ENCODE data around the gene CLCC1. TPM values are rescaled to one million over a fixed set of nuclear protein-coding genes. Genes with fewer than 3 reads are reported as not detected.
A peak's percentile ranks its signal among the peaks of the same experiment; 100 is the strongest.

Gene CLCC1
- total and polyA plus RNA-seq, 9 donors = 30.9 to 43.1 (median 34.2) TPM

DNA sequence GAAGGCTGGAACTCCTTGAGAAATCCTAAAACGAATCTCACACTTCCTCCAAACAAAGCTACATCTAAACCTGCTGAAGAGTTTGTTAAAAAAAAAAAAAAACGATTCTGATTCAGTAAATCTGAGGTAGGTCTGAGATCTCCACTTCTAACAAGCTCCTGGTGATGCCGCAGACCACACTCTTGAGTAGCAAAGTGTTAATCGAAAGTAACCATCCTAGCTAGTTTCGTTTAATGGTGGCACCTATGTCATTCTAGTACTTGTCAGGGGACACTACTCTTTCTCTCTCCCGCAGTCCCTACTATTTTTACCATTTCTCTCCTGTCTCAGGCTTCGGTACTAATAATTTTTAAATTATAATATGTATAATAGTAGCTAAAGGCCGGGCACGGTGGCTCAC, 2.1 kb downstream of the CLCC1 start:
- 100% methylated on average over 1 of the region's 9 CpGs for WGBS (ENCODE audit: insufficient coverage)
- H3K4me3 ChIP-seq (ENCODE audit: low read length) = no peak overlapping the region
- DNase-seq = no peak
- no peaks in the 10 kb centered on the region for H3K9me3 ChIP-seq (replicated peaks; ENCODE audit: control insufficient read depth, low read depth, low read length)
- no peaks in the 10 kb centered on the region for H3K36me3 ChIP-seq (ENCODE audit: control insufficient read depth, insufficient read depth, low read length)
- H3K4me1 ChIP-seq (ENCODE audit: control insufficient read depth, insufficient read depth, low read length) = peaks cover 12% of the 10 kb centered on the region
- H3K27ac ChIP-seq (ENCODE audit: low read length) = no peak overlapping the region
- no peaks in the 10 kb centered on the region for H3K27me3 ChIP-seq (ENCODE audit: control insufficient read depth, insufficient read depth, low read length)

DNA sequence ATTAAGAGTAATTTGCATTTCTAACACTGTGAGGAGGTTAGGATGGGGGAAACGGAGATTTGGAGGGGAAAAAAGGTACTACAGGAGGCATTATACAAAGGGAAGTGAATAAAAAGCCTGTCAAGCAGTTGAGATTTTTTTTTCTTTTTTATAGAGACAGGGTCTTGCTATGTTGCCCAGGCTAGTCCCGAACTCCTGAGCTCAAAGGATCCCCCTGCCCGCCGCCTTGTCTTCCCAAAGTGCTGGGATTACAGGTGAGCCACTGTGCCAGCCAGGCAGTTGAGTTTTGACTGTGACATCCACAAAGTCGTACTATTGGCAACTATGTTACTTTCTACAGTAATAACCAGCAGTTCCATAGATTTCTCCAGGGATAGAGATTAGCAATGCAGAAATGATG, 2.6 kb downstream of the CLCC1 start:
- H3K9me3 ChIP-seq (replicated peaks; ENCODE audit: control insufficient read depth, low read depth, low read length) = no peaks in the 10 kb centered on the region
- DNase-seq = no peak
- no peaks in the 10 kb centered on the region for H3K27me3 ChIP-seq (ENCODE audit: control insufficient read depth, insufficient read depth, low read length)
- no peaks in the 10 kb centered on the region for H3K36me3 ChIP-seq (ENCODE audit: control insufficient read depth, insufficient read depth, low read length)
- peaks cover 14% of the 10 kb centered on the region for H3K4me1 ChIP-seq (ENCODE audit: control insufficient read depth, insufficient read depth, low read length)
- no peak overlapping the region for H3K4me3 ChIP-seq (ENCODE audit: low read length)
- 98% methylated on average over 4 of the region's 5 CpGs for WGBS (ENCODE audit: insufficient coverage)
- H3K27ac ChIP-seq (ENCODE audit: low read length) = no peak overlapping the region

DNA sequence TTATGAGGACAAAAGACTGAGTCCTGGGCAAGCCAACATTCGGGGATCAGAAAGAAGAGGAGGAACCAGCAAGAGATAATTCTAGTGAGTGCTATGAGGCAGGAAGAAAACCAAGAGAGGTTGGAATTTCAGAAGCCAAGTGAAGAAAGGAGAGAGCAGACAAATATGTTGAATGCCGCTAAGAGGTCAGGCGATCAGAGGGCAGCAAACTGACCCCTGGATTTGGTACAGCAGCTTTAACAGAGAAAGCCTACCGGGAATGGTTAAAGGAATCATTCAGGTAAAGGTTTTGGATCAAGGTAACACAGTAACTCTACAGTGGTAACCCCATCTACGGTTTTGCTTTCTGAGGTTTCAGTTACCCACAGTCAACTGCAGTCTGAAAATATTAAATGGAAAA, 5.4 kb downstream of the CLCC1 start:
- WGBS (ENCODE audit: insufficient coverage) = 89% methylated on average over 3 of the region's 5 CpGs
- Histone ChIP-seq H3K4me3 (ENCODE audit: low read length) (no peak overlapping the region), H3K9me3 (replicated peaks; ENCODE audit: control insufficient read depth, low read depth, low read length) (no peaks in the 10 kb centered on the region), H3K36me3 (ENCODE audit: control insufficient read depth, insufficient read depth, low read length) (peaks cover 3% of the 10 kb centered on the region), H3K4me1 (ENCODE audit: control insufficient read depth, insufficient read depth, low read length) (peaks cover 12% of the 10 kb centered on the region), H3K27me3 (ENCODE audit: control insufficient read depth, insufficient read depth, low read length) (no peaks in the 10 kb centered on the region), H3K27ac (ENCODE audit: low read length) (no peak overlapping the region)
- no peak for DNase-seq

GRCh38 chr1:108955881-108956280, 7.4 kb downstream of the CLCC1 start:
- no peak for DNase-seq
- H3K27ac ChIP-seq (ENCODE audit: low read length) = no peak overlapping the region
- peaks cover 3% of the 10 kb centered on the region for H3K36me3 ChIP-seq (ENCODE audit: control insufficient read depth, insufficient read depth, low read length)
- H3K4me1 ChIP-seq (ENCODE audit: control insufficient read depth, insufficient read depth, low read length) = peaks cover 2% of the 10 kb centered on the region
- H3K4me3 ChIP-seq (ENCODE audit: low read length) = no peak overlapping the region
- no peaks in the 10 kb centered on the region for H3K9me3 ChIP-seq (replicated peaks; ENCODE audit: control insufficient read depth, low read depth, low read length)
- 63% methylated on average over 3 of the region's 3 CpGs for WGBS (ENCODE audit: insufficient coverage)
- no peaks in the 10 kb centered on the region for H3K27me3 ChIP-seq (ENCODE audit: control insufficient read depth, insufficient read depth, low read length)

DNA sequence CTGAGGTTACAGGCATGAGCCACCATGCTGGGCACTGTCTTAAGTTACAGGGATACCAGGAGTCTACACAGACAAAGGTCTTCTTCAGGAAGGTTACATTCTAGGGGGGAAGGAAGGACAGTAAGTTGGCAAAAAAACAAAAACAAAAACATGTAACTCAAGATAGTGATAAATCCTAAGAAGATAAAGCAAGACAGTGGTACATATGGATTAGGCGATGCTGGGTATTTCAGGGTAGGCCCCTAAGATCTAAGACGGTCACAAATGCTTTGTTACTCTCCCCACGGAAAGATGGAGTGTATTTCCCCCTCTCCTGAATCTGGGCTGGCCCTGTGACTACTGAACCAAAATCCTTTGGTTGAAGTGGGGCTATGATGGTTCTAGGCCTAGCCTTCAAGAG, 8.2 kb downstream of the CLCC1 start:
- Histone ChIP-seq H3K27me3 (ENCODE audit: control insufficient read depth, insufficient read depth, low read length) (no peaks in the 10 kb centered on the region), H3K9me3 (replicated peaks; ENCODE audit: control insufficient read depth, low read depth, low read length) (no peaks in the 10 kb centered on the region), H3K36me3 (ENCODE audit: control insufficient read depth, insufficient read depth, low read length) (peaks cover 3% of the 10 kb centered on the region), H3K4me1 (ENCODE audit: control insufficient read depth, insufficient read depth, low read length) (peaks cover 2% of the 10 kb centered on the region), H3K4me3 (ENCODE audit: low read length) (no peak overlapping the region), H3K27ac (ENCODE audit: low read length) (no peak overlapping the region)
- DNase-seq = no peak
- WGBS (ENCODE audit: insufficient coverage) = no CpG with 5 or more reads among the region's 3 CpGs

DNA sequence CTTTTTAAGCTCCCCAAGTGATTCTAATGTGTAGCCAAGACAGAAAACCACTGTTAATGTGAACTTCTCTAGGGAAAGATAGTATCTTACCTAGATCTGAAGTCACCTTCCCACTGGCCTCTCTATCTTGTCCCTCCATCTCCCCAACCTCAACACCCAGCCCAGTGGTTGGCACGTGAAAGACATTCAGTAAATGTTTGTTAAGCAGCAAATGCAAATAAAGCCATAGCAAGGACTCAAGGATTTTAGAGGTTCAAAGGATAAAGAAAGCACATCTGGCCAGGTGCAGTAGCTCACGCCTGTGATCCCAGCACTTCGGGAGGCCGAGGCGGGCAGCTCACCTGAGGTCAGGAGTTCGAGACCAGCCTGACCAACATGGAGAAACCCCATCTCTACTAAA, 9.8 kb downstream of the CLCC1 start:
- H3K9me3 ChIP-seq (replicated peaks; ENCODE audit: control insufficient read depth, low read depth, low read length) = no peaks in the 10 kb centered on the region
- DNase-seq = no peak
- H3K4me1 ChIP-seq (ENCODE audit: control insufficient read depth, insufficient read depth, low read length) = peaks cover 2% of the 10 kb centered on the region
- H3K27me3 ChIP-seq (ENCODE audit: control insufficient read depth, insufficient read depth, low read length) = no peaks in the 10 kb centered on the region
- peaks cover 3% of the 10 kb centered on the region for H3K36me3 ChIP-seq (ENCODE audit: control insufficient read depth, insufficient read depth, low read length)
- H3K4me3 ChIP-seq (ENCODE audit: low read length) = no peak overlapping the region
- WGBS (ENCODE audit: insufficient coverage) = no CpG with 5 or more reads among the region's 6 CpGs
- no peak overlapping the region for H3K27ac ChIP-seq (ENCODE audit: low read length)

- H3K27ac ChIP-seq (ENCODE audit: low read length) = no peak overlapping the region
- H3K36me3 ChIP-seq (ENCODE audit: control insufficient read depth, insufficient read depth, low read length) = peaks cover 13% of the 10 kb centered on the region
- H3K4me1 ChIP-seq (ENCODE audit: control insufficient read depth, insufficient read depth, low read length) = peaks cover 2% of the 10 kb centered on the region
- no peaks in the 10 kb centered on the region for H3K27me3 ChIP-seq (ENCODE audit: control insufficient read depth, insufficient read depth, low read length)
- H3K4me3 ChIP-seq (ENCODE audit: low read length) = no peak overlapping the region
- H3K9me3 ChIP-seq (replicated peaks; ENCODE audit: control insufficient read depth, low read depth, low read length) = no peaks in the 10 kb centered on the region
- DNase-seq = no peak
- WGBS (ENCODE audit: insufficient coverage) = 100% methylated on average over 3 of the region's 3 CpGs
Observed at GRCh38 chr1:108951242-108951641, 12.0 kb downstream of the CLCC1 start.

DNA sequence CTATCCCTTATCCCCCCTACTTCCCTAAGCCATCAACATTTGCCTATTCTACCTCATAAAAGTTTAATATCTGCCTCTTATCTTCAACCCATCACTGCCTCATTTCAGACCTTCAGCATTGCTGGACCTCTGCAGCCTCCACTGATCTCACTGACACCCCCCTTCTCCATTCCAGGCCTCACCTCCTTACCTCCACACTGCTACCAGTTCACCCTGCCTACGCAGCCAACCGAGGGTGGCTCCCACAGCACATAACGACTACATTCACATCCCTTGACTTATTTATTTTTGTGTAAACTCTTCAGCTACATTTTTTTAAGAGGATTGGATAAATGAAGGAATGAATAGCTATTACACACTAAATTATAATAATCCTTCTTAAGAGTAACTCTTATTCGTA, 14.2 kb downstream of the CLCC1 start:
- no CpG with 5 or more reads among the region's 4 CpGs for WGBS (ENCODE audit: insufficient coverage)
- DNase-seq = no peak

GRCh38 chr1:108947871-108948525, 15.3 kb downstream of the CLCC1 start:
- WGBS (ENCODE audit: insufficient coverage) = 29% methylated on average over 2 of the region's 6 CpGs
- peaks cover 20% of the 10 kb centered on the region for H3K36me3 ChIP-seq (ENCODE audit: control insufficient read depth, insufficient read depth, low read length)
- peak; percentile 19 for DNase-seq

More for the DNA sequence above, 14.2 kb downstream of the CLCC1 start:
- Histone ChIP-seq H3K4me1 (ENCODE audit: control insufficient read depth, insufficient read depth, low read length) (no peaks in the 10 kb centered on the region), H3K27me3 (ENCODE audit: control insufficient read depth, insufficient read depth, low read length) (no peaks in the 10 kb centered on the region), H3K27ac (ENCODE audit: low read length) (no peak overlapping the region), H3K4me3 (ENCODE audit: low read length) (no peak overlapping the region), H3K36me3 (ENCODE audit: control insufficient read depth, insufficient read depth, low read length) (peaks cover 15% of the 10 kb centered on the region), H3K9me3 (replicated peaks; ENCODE audit: control insufficient read depth, low read depth, low read length) (no peaks in the 10 kb centered on the region)

GRCh38 chr1:108936170-108936569, 27.1 kb downstream of the CLCC1 start:
- Histone ChIP-seq H3K27ac (ENCODE audit: low read length) (no peak overlapping the region), H3K4me3 (ENCODE audit: low read length) (no peak overlapping the region), H3K27me3 (ENCODE audit: control insufficient read depth, insufficient read depth, low read length) (no peaks in the 10 kb centered on the region), H3K36me3 (ENCODE audit: control insufficient read depth, insufficient read depth, low read length) (peaks cover 49% of the 10 kb centered on the region), H3K4me1 (ENCODE audit: control insufficient read depth, insufficient read depth, low read length) (no peaks in the 10 kb centered on the region), H3K9me3 (replicated peaks; ENCODE audit: control insufficient read depth, low read depth, low read length) (no peaks in the 10 kb centered on the region)
- no CpG with 5 or more reads among the region's 9 CpGs for WGBS (ENCODE audit: insufficient coverage)
- DNase-seq = no peak

More at GRCh38 chr1:108947871-108948525, 15.3 kb downstream of the CLCC1 start:
- H3K27me3 ChIP-seq (ENCODE audit: control insufficient read depth, insufficient read depth, low read length) = no peaks in the 10 kb centered on the region
- H3K4me3 ChIP-seq (ENCODE audit: low read length) = no peak overlapping the region
- no peaks in the 10 kb centered on the region for H3K9me3 ChIP-seq (replicated peaks; ENCODE audit: control insufficient read depth, low read depth, low read length)
- H3K4me1 ChIP-seq (ENCODE audit: control insufficient read depth, insufficient read depth, low read length) = no peaks in the 10 kb centered on the region
- H3K27ac ChIP-seq (ENCODE audit: low read length) = no peak overlapping the region

GRCh38 chr1:108933944-108934343, 29.3 kb downstream of the CLCC1 start:
- Histone ChIP-seq H3K4me3 (ENCODE audit: low read length) (no peak overlapping the region), H3K4me1 (ENCODE audit: control insufficient read depth, insufficient read depth, low read length) (no peaks in the 10 kb centered on the region), H3K9me3 (replicated peaks; ENCODE audit: control insufficient read depth, low read depth, low read length) (no peaks in the 10 kb centered on the region), H3K27me3 (ENCODE audit: control insufficient read depth, insufficient read depth, low read length) (no peaks in the 10 kb centered on the region), H3K36me3 (ENCODE audit: control insufficient read depth, insufficient read depth, low read length) (peaks cover 53% of the 10 kb centered on the region), H3K27ac (ENCODE audit: low read length) (no peak overlapping the region)
- 96% methylated on average over 3 of the region's 5 CpGs for WGBS (ENCODE audit: insufficient coverage)
- DNase-seq = no peak
